NK-92 treated with Interleukin-12 subunit alpha and Interleukin-12 subunit beta, amount 100 ng/mL, for 24 hours (cell line): ENCODE results near the gene HMGCL.

Source experiments
- DNase-seq: peaks from one replicate; lab custom pipeline; 2025; lab: John Stamatoyannopoulos, UW

Gene HMGCL

DNA sequence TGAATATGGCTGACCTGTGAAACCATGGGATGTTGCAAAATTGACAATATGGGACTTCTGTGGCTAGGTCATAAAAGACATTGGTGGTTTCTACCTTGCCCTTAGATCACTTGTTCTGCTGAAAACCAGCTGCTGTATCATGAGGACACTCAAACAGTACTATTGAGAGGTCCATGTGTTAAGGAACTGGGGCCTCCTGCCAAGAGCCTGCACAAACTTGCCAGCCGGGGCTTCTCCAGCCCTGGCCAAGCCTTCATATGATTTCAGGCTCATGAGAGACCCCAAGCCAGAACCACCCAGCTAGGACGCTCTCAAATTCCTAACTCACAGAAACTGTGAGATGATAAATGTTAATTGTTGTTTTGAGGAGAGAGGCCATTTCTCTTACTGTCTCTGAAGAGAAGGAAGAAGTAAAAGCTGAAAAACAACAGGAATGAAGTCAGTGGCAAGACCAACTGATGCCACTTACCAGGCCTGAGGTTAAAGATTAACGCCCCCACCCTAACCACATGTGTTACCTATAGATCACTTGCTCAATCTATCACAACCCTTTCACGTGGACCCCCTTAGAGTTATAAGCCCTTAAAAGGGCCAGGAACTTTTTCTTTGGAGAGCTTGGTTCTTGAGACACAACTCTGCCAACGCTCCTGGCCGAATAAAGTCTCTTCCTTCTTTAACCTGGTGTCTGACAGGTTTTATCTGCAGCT is 50.9 kb downstream of the HMGCL start:
- no peak for DNase-seq

- DNase-seq: no peak
These were observed 52.4 kb downstream of the HMGCL start for GRCh38 chr1:23772854-23773242.

GRCh38 chr1:23772049-23772853 is 53.0 kb downstream of the HMGCL start:
- DNase-seq: peak; percentile 76

GRCh38 chr1:23768733-23769132 is 56.5 kb downstream of the HMGCL start:
- no peak for DNase-seq

DNA sequence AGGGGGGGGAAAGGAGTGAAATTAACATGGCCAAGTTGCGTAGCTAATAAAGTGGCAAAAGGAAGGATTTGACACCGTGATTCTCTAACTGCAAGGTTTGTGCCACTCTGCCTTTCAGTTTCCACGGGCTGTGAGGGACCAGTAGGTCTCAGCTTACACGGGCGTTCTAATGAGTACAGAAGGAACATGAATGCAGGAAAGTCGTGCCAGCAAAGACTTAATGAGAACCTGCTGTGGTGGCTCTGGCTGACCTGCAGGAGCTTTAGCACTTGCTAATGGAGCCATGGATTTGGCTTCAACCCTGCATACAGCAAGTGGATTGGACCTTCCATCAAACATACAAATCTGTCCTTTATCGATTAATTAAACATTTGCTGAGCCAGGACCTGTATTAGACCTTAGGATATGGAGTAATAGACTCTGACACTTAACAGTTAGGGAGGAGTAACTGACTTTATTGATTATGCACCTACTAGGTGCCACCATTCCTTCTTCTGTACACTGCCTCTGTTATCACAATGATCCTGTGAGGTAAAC is 62.1 kb downstream of the HMGCL start:
- no peak for DNase-seq

DNA sequence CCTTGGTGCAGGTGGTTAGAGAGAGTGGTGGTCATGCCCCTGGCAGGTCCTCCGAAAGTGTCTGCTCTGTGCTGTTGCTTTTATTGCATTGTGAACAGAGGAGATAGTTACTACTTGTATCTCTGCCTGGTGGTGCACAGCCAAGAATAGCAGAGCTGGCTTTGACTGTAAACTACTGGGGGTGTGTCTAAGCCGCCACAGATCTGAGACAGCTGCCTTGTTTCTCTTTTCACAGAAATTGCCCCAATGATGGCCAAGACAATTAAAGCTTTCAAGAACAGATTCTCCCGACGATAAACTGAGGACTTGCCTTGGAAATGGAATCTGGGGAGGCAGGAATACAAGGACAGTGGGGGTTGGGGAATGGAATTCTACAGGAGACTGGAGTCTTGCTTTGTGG is 66.0 kb downstream of the HMGCL start:
- DNase-seq: no peak

DNA sequence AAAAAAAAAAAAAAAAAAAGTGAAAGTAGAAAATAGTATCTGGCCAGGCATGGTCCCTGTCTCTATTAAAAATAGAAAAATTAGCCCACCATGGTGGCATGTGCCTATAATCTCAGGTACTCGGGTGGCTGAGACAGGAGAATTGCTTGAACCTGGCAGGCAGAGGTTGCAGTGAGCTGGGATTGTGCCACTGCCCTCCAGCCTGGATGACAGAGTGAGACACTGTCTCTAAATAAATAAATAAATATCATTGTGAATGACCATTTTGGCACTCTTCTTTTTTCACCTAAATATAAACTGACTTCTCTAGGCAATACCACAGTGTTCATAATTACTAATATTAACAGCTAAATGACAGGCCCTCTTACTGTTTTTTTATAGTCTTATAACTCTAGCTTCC is 67.4 kb downstream of the HMGCL start:
- no peak for DNase-seq

DNA sequence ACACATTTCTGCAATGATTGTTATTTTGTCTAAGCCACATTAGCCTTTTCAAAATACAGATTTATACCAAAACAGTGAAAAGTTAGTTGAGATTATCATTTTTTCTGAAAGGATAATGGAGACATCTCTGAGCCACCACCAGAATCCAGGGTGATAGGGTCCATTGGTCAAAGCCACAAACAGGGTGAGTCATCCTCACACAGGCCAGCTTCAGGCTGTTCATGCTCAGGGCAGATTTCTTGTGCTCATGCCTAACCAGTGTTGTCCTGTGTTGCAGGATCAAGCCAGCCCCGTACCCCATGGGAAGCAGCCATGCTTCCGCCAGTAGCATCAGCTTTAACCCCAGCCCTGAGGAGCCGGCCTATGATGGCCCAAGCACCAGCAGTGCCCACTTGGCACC is 68.6 kb downstream of the HMGCL start:
- no peak for DNase-seq

DNA sequence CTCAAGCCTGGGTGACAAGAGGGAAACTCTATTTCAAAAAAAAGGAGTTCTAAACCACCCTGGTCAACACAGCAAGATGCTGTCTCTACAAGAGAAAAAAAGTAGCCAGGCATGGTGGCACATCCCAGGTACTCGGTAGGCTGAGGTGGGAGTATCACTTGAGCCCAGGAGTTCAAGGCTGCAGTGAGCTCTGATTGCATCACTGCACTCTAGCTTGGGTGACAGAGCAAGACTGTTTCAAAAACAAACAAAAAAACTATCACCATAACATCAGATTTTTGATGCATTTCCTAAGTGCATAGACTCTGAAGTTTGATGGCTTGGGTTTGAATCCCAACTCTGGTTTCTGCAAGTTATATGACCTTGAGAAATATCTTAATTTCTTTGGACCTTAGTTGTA is 72.3 kb downstream of the HMGCL start:
- no peak for DNase-seq
